H1 (cell line): ENCODE data around the gene ECT2L. TPM values are rescaled to one million over a fixed set of nuclear protein-coding genes. Genes with fewer than 3 reads are reported as not detected.

Experiments
- ATF3 ChIP-seq: IDR thresholded peaks from 2 replicates; pipeline ENCODE4 v1.6.1; 2011; ENCODE audit warnings: low read depth, mild to moderate bottlenecking, low read length; ENCODE audit not compliant: insufficient read depth
- MAFK ChIP-seq: IDR thresholded peaks from 2 replicates; pipeline ENCODE4 v1.6.1; 2012; ENCODE audit warnings: low read depth, mild to moderate bottlenecking, improper control_type of control experiment, low read length
- SIX5 ChIP-seq: IDR thresholded peaks from 2 replicates; pipeline ENCODE4 v1.6.1; 2011; ENCODE audit warnings: mild to moderate bottlenecking, low read depth, low read length
- ZNF274 ChIP-seq: IDR thresholded peaks from 2 replicates; pipeline ENCODE4 v1.7.0; 2012; ENCODE audit warnings: low read length, borderline replicate concordance; ENCODE audit errors: extremely low read depth
- polyA plus RNA-seq, 7 experiments: library from polyadenylated mRNA; depleted of rRNA in 3 of 7; stranded (reverse) in 5 of 7; unstranded in 2 of 7; fragments of >200 nt in 5 of 7; fragments of 200-250 nt in 2 of 7; gene quantifications; 1 replicate in 5 of 7; 2 replicates in 1 of 7; 4 replicates in 1 of 7; pipeline versions ENCODE4 v1.2.1 to v1.2.3, GENCODE V29; 2011 to 2013; ENCODE audit warnings: missing spikeins in 2 of 7, mixed read lengths in 2 of 7
- total RNA-seq: library from RNA; stranded (reverse); fragmentation: NEBNext Ultra II Directional; extraction: Animal tissue kit (Norgen Biotek cat#: 25700); gene quantifications from 2 replicates; pipeline ENCODE4 v1.2.1, GENCODE V29; 2021

ECT2L gene
- total and polyA plus RNA-seq, 2 of the 8 experiments (the other 6 are each of a cell fraction or from before 2014, with no cell fraction given) = not detected

GRCh38 chr6:138926579-138926978 is 130.7 kb downstream of the ECT2L start (continued):
- TF ChIP-seq ZNF274 = no peak
- no peak for TF ChIP-seq MAFK
- no peak for TF ChIP-seq SIX5
- TF ChIP-seq ATF3 = no peak
- TF ChIP-seq, all 59 proteins: peak for 0
